ENCODE results near the gene MYO5A.

GRCh38 chr15:52566889-52567288, 38.2 kb upstream of the MYO5A start:
- TF ChIP-seq CTCF (IDR thresholded peaks at IDR 0.05; ENCODE audit: insufficient read depth, low read length) (no peak), POLR2AphosphoS5 (IDR thresholded peaks at IDR 0.05; ENCODE audit: low read depth) (no peak)
